Mesothelial cell of epicardium (in vitro differentiated cells): ENCODE results near the gene SALL1. TPM values are rescaled to one million over a fixed set of nuclear protein-coding genes. Genes with fewer than 3 reads are reported as not detected.

Experiments used
- DNase-seq, 2 experiments: peaks; one replicate each; pipeline ENCODE4 v3.0.0; 2021; ENCODE audit warnings: low spot score in 2 of 2; ENCODE audit not compliant: unreplicated experiment in 2 of 2
- H3K27ac Mint-ChIP-seq: 2 replicates; pipeline ENCODE4 v1.8.0; 2021; ENCODE audit warnings: mixed read lengths
- H3K27me3 Mint-ChIP-seq: 2 replicates; pipeline ENCODE4 v1.8.0; 2021; ENCODE audit warnings: low read depth, mixed read lengths
- H3K36me3 Mint-ChIP-seq: 2 replicates; pipeline ENCODE4 v1.8.0; 2021; ENCODE audit warnings: mixed read lengths
- H3K4me1 Mint-ChIP-seq: 2 replicates; pipeline ENCODE4 v1.8.0; 2021; ENCODE audit warnings: mixed read lengths
- H3K4me3 Mint-ChIP-seq: 2 replicates; pipeline ENCODE4 v1.8.0; 2021; ENCODE audit warnings: mild to moderate bottlenecking, moderate library complexity, mixed read lengths
- H3K9me3 Mint-ChIP-seq: 2 replicates; pipeline ENCODE4 v1.8.0; 2021; ENCODE audit warnings: mixed read lengths
- total RNA-seq: library from RNA; stranded (reverse); gene quantifications from 3 replicates; pipeline ENCODE4 v1.2.1, GENCODE V29; 2021
- TF ChIP-seq, protein P1 (sequence below): fragments of 200-600 bp; sonication (generic); IDR thresholded peaks from one replicate; pipeline ENCODE4 v1.5.0; 2021; ENCODE audit warnings: antibody characterized with exemption; ENCODE audit not compliant: unreplicated experiment

The SALL1 gene
- total RNA-seq, 1 donor from 2014 or later = 1.1 TPM

DNA sequence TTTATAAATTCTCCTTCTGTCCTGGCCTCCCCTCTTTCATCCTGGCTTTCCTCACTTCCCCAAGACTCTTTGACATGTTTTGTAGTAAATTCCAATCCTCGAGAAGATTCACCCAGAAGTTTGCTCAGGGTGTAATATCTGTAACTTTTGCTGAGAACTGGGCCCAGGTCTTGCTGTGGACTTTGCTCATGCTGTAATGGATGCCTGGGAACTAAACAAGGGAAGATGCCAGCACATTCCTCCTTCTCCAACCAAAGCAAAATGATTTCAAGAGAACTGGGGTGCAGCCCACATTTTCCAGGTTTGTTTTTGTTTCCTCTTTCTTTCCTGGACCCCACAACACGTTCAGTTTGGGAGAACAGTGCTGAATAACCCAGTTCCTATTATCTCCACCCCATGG lies 6.6 kb upstream of the SALL1 start:
- peaks cover 24% of the 10 kb centered on the region for H3K4me1 Mint-ChIP-seq
- DNase-seq = no peak
- H3K27me3 Mint-ChIP-seq = peaks cover 92% of the 10 kb centered on the region
- H3K27ac Mint-ChIP-seq = no peak overlapping the region
- no peaks in the 10 kb centered on the region for H3K36me3 Mint-ChIP-seq
- TF ChIP-seq, protein P1, sequence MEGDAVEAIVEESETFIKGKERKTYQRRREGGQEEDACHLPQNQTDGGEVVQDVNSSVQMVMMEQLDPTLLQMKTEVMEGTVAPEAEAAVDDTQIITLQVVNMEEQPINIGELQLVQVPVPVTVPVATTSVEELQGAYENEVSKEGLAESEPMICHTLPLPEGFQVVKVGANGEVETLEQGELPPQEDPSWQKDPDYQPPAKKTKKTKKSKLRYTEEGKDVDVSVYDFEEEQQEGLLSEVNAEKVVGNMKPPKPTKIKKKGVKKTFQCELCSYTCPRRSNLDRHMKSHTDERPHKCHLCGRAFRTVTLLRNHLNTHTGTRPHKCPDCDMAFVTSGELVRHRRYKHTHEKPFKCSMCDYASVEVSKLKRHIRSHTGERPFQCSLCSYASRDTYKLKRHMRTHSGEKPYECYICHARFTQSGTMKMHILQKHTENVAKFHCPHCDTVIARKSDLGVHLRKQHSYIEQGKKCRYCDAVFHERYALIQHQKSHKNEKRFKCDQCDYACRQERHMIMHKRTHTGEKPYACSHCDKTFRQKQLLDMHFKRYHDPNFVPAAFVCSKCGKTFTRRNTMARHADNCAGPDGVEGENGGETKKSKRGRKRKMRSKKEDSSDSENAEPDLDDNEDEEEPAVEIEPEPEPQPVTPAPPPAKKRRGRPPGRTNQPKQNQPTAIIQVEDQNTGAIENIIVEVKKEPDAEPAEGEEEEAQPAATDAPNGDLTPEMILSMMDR = no peak
- no peak overlapping the region for H3K4me3 Mint-ChIP-seq
- no peaks in the 10 kb centered on the region for H3K9me3 Mint-ChIP-seq

DNA sequence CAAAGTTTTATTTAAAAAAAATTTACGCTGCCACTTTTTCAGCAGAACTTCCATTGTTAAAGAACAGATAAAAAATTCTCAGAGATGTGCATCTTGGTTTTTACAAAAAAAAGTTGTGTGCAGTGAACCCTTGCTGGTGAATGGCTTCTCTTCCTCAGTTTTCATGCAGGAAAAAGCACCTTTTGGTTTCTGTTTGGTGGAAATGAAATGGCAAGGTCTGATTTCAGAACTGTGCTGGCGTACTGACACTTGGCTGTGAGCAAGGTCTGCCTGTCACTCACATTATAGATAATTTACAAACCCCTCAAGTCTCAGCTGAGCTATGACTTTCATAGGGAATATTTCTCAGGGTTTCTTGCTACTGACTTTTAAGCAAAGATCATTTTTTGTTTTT lies 5.7 kb upstream of the SALL1 start:
- H3K4me3 Mint-ChIP-seq = no peak overlapping the region
- TF ChIP-seq, protein P1 = no peak

DNA sequence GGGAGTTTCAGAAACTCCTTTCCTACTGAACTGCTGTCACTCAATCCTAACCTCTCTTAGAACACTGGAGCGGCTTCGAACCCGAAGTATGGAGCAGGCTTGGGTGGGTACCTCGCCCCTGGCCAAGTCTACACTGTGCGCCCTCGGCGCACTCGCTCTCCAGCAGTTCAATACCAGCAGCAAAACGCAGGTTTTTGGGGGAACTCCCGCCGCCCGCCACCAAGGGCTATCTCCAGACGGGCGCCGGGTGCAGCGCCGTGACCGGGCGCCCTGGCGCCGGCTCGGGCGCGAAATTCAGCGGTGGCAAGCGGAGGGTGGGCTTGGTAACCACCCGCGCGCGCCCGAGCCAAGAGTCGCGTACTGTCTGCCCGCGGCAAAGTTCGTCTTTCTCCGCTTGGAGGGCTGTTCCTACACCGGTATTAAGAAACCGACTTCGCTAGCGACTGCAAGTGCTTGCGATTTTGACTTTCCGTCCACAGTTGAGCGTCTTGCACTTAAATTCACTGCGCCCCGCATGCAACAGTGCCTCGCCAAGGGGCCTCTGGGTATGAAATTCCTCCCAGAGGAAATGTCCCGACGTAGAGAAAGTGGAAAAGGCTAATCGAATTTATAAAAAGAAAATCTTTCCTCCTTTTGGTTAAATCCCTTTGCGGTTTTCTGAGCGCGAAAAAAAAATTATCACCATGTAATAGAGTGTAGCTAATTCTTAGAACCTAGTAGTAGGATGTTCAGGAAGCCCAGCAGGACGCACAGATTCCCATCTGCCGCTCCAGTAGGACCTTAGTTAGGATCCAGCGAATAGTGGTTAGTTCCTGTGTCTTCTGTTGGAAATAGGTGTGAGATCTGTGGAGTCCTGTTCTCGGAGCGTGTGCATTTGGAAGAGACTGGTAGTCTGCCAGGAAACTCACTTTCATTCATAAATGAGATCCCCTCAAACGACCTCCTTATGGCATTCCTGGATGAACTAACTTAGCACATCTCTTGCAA lies 5.0 kb upstream of the SALL1 start:
- no peak overlapping the region for H3K27ac Mint-ChIP-seq
- H3K4me3 Mint-ChIP-seq = no peak overlapping the region
- no peaks in the 10 kb centered on the region for H3K36me3 Mint-ChIP-seq
- H3K27me3 Mint-ChIP-seq = peaks cover 87% of the 10 kb centered on the region
- TF ChIP-seq, protein P1 = no peak
- peaks cover 21% of the 10 kb centered on the region for H3K4me1 Mint-ChIP-seq
- H3K9me3 Mint-ChIP-seq = no peaks in the 10 kb centered on the region
- no peak for DNase-seq

More for the DNA sequence above, 5.7 kb upstream of the SALL1 start:
- DNase-seq = no peak
- Mint-ChIP-seq H3K36me3 (no peaks in the 10 kb centered on the region), H3K4me1 (peaks cover 25% of the 10 kb centered on the region), H3K9me3 (no peaks in the 10 kb centered on the region), H3K27ac (no peak overlapping the region), H3K27me3 (peaks cover 88% of the 10 kb centered on the region)

DNA sequence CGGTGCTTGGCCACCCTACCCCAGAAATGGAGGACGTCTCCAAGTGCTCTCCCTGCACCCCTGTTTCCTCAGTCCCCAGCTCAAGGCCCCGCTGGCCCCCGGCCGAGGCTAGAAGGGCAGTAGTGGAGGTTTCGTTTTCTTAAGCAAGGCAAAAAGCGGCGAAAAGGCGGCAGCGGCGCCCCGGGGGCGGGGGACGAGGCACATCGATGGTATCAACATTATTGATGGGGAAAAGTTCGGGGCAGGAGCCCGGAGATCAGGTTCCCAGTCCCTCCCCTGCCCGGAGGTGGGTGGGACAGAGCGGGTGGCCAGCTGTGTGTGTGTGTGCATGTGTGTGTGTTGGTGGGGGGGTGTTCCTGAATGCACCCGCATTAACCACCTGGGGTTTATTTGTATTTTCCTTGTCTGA lies 4.1 kb upstream of the SALL1 start:
- peaks cover 89% of the 10 kb centered on the region for H3K27me3 Mint-ChIP-seq
- H3K36me3 Mint-ChIP-seq = no peaks in the 10 kb centered on the region
- H3K4me3 Mint-ChIP-seq = no peak overlapping the region
- DNase-seq = no peak
- TF ChIP-seq, protein P1 = no peak
- H3K27ac Mint-ChIP-seq = no peak overlapping the region
- H3K4me1 Mint-ChIP-seq = peaks cover 25% of the 10 kb centered on the region
- no peaks in the 10 kb centered on the region for H3K9me3 Mint-ChIP-seq

DNA sequence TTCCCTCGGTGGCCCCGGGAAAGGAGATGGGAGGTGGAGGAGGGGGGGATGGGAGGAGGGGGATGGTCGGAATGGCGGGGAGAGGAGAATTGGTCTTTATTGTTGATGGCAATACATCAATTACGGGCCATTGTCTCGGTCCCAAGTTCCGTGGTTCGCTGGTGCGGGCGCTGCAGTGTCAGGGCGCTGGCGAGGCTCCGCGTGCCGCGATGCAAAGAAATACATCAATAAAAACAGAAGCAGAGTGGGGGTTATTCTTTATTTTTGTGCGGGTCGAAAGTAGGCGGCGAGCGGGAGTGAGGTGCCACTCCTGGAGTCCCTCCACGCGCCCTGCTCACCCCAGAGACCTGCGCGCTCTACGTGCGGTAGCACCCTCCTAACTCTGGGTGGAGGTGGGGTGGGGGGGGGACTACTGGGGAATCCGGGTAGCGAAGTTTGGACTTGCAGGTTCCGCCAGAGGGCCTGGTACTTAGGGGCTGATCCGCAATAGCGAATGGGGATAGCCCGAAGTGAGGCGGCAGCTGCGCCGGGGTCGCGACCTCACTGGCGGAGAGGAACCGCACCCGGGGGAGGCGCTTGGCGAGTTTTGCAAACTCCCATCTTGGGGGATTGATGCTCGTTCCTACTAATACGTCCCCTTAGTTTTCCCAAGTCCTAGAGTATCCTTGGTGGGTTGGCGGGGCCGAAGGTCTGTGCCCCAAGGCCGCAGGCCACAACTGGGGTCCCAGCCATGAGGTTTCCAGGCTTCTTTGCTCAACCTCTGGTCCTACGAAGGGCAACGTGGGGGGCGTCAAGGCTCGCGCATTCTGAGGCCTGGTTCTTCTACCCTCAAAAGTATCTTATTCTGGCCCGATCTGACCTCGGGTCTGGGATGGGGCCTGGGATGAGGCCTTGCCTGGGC lies 3.5 kb upstream of the SALL1 start:
- TF ChIP-seq, protein P1 = no peak
- no peak overlapping the region for H3K4me3 Mint-ChIP-seq
- peaks cover 28% of the 10 kb centered on the region for H3K4me1 Mint-ChIP-seq
- no peaks in the 10 kb centered on the region for H3K9me3 Mint-ChIP-seq
- no peak for DNase-seq
- H3K36me3 Mint-ChIP-seq = no peaks in the 10 kb centered on the region
- peaks cover 89% of the 10 kb centered on the region for H3K27me3 Mint-ChIP-seq
- no peak overlapping the region for H3K27ac Mint-ChIP-seq
